ENCODE data around the gene SLC25A10.

DNA sequence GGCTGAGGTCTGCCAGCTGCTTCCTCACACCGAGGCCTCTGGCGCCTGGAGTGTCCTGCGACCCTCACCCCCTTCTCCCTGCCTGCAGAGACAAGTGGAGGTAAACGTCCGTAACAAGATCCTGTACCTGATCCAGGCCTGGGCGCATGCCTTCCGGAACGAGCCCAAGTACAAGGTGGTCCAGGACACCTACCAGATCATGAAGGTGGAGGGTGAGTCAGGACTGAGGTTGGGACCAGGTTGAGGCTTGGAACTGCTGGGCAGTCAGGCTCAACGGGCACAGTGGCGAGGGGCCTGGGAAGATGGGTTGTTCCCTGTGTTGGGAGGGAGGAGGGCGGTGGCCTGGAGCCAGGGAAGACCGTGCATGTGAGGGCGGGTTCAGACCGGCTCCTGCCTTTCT lies 23.5 kb upstream of the SLC25A10 start:
- TF ChIP-seq, protein P1, sequence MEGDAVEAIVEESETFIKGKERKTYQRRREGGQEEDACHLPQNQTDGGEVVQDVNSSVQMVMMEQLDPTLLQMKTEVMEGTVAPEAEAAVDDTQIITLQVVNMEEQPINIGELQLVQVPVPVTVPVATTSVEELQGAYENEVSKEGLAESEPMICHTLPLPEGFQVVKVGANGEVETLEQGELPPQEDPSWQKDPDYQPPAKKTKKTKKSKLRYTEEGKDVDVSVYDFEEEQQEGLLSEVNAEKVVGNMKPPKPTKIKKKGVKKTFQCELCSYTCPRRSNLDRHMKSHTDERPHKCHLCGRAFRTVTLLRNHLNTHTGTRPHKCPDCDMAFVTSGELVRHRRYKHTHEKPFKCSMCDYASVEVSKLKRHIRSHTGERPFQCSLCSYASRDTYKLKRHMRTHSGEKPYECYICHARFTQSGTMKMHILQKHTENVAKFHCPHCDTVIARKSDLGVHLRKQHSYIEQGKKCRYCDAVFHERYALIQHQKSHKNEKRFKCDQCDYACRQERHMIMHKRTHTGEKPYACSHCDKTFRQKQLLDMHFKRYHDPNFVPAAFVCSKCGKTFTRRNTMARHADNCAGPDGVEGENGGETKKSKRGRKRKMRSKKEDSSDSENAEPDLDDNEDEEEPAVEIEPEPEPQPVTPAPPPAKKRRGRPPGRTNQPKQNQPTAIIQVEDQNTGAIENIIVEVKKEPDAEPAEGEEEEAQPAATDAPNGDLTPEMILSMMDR (IDR thresholded peaks at IDR 0.05) = no peak
- no peak for TF ChIP-seq POLR2A (IDR thresholded peaks at IDR 0.05)
